HG02884 (cell line): Measurements from ENCODE around the gene GSTM3.
"Not testable (repeated sequence)": the region's sequence is repeated elsewhere in the genome, so short reads cannot be mapped to it uniquely, and the experiment has no call there.

Source experiments
- ATAC-seq: cut with Tn5 transposase; IDR thresholded peaks from one replicate; pipeline ENCODE4 v1.9.1; 2021; ENCODE audit warnings: mild to moderate bottlenecking, moderate library complexity; ENCODE audit not compliant: unreplicated experiment

Gene GSTM3

GRCh38 chr1:109708949-109709348 is 31.9 kb downstream of the GSTM3 start:
- not testable (repeated sequence) for ATAC-seq

DNA sequence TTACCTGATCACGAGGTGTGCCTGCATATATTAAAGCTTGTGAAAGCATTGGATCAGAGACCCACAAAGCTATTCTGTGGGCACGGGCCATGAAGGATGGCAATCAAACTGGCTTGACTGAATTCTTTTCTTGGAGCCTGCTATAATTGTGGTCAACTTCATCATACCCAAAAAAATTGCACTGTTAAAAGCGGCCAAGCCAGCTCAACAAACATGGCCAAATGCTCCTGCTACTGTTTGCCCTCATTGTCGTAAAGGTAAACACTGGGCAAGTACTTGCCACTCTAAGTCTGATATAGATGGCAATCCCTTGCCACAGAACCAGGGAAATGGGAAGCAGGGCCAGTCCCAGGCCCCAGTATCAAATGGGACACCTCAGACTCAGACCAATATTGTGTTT is 35.4 kb downstream of the GSTM3 start:
- ATAC-seq, result no peak

DNA sequence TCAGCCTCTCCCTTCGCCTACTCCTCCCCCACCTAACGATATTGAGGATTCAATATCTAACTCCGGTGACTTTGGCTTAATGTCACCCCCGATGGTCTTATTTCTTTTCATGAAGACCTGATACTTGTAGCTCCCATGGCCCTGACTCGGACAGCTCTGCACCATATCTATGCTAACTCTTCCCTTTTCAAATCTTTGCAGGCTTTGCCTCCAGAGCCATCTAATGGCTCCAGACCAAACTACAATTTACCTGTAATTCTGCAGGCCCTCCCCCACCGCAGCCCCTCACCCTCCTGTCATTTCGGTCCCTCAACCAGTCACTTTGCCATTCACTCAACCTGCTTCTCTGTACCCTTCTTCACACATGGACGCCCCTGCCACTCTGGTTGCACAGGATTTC is 36.7 kb downstream of the GSTM3 start:
- ATAC-seq, result no peak

- ATAC-seq, result not testable (repeated sequence)
These were observed 37.9 kb downstream of the GSTM3 start for GRCh38 chr1:109702940-109703339.

- not testable (repeated sequence) for ATAC-seq
These were observed 43.0 kb downstream of the GSTM3 start for GRCh38 chr1:109697861-109698260.

GRCh38 chr1:109697066-109697465 is 43.8 kb downstream of the GSTM3 start:
- no peak for ATAC-seq

DNA sequence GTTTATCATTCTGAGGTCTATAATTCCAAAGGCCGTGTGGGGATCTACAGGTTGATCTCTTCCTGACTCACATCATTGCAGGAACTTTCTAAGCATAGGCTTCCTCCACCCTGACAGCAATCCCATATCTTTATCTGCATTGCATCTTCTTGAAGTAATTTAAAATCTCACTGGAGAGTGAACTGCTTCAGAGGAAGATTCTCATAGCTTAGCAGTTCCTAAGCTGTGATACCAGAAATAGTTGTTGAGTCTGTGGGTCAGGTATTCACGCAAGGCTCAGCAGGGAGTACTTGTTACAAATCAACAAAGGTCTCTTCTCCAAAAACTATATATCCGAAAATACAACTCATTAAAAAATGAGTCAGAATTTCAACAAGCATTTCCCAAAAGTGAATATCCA is 45.7 kb downstream of the GSTM3 start:
- ATAC-seq, result not testable (repeated sequence)

DNA sequence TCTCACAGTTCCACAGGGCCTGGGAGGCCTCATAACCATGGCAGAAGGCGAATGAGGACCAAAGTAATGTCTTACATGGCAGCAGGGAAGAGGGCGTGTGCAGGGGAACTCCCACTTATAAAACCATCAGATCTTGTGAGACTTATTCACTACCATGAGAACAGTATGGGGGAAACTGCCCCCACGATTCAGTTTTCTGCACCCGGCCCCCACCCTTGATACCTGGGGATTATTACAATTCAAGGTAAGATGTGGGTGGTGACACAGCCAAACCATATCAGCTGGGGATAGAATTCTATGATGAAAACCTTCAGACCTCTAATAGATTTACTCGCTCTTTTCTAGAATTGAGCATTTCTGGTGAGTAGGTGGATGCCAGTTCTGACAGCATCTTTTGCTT is 46.4 kb downstream of the GSTM3 start:
- ATAC-seq, result not testable (repeated sequence)

DNA sequence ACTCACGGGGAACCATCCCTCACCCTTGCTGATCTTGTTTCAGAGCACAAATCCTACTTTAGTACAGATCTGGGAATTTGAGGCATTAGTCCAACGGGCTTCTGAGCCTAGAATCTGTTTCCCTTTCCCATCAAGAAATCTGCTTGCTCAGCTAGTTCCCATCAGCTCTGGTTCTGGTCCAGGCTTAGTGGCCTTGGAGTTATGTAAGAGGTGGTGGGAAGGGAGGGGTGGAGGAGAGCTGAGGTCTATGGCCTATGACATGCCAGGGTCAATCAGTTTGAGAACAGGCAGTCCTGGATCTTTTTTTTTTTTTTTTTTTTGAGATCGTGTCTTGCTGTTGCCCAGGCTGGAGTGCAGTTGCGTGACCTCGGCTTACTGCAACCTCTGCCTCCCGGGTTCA is 49.1 kb downstream of the GSTM3 start:
- no peak for ATAC-seq

GRCh38 chr1:109689844-109690405 is 50.9 kb downstream of the GSTM3 start:
- ATAC-seq, result no peak

- peak; percentile 98 for ATAC-seq
These were observed 53.0 kb downstream of the GSTM3 start, which contains the start of gene GSTM1 for GRCh38 chr1:109687641-109688499. GSTM1 (plus strand) TSS chr1:109687817; CDS start chr1:109687874, 57 bp downstream.

DNA sequence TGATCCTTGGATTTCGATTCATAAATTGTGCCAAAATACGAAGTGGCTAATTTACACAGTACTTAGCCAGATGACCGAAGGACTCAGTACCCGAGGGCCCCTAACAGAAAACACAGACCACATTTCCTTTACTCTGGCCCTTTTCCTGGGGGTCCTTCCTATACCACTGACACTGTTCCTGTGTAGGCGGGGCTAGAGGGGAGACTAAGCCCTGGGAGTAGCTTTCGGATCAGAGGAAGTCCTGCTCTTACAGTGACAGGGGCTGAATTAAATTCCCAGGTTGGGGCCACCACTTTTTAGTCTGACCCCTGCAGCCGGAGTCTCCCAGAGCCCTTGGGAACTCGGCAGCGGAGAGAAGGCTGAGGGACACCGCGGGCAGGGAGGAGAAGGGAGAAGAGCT is 53.7 kb downstream of the GSTM3 start:
- ATAC-seq, result not testable (repeated sequence)

- not testable (repeated sequence) for ATAC-seq
These were observed 54.9 kb downstream of the GSTM3 start for GRCh38 chr1:109685890-109686289.

DNA sequence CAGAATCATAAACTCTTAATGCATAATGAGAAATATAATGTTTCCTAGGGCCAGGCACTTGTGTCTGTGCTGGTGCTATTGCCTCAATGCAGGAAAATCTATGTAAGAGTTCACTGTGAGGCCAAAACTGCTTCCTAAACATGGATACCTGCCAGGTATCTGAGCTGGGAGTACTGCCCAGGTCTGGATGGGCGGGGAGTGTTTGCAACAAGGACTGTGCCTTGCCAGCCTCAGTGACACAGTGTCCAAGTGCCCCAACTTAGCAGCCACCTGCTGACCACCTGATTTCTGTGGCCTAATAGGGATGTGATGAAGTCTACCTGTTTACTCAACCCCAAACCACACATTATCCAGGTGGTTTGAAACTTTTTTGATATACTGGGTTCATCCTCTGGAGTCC is 55.4 kb downstream of the GSTM3 start:
- not testable (repeated sequence) for ATAC-seq

DNA sequence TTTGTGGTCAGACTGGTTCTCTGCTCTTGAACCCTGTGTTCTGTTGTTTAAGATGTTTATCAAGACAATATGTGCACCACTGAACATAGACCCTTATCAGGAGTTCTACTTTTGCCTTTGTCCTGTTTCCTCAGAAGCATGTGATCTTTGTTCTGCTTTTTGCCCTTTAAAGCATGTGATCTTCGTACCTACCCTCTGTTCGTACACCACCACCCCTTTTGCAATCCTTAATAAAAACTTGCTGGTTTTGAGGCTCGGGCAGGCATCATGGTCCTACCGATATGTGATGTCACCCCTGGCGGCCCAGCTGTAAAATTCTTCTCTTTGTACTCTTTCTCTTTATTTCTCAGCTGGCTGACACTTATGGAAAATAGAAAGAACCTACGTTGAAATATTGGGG is 56.1 kb downstream of the GSTM3 start:
- not testable (repeated sequence) for ATAC-seq
